ENCODE measurements around the gene S1PR2. TPM values are rescaled to one million over a fixed set of nuclear protein-coding genes. Genes with fewer than 3 reads are reported as not detected.
A peak's percentile ranks its signal among the peaks of the same experiment; 100 is the strongest.

The S1PR2 gene, protein sequence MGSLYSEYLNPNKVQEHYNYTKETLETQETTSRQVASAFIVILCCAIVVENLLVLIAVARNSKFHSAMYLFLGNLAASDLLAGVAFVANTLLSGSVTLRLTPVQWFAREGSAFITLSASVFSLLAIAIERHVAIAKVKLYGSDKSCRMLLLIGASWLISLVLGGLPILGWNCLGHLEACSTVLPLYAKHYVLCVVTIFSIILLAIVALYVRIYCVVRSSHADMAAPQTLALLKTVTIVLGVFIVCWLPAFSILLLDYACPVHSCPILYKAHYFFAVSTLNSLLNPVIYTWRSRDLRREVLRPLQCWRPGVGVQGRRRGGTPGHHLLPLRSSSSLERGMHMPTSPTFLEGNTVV
- 1 to 10 TPM; 2.6 to 4.8 TPM for total RNA-seq
- polyA plus RNA-seq: 1 to 10 TPM; 1.2 to 4.0 TPM

DNA sequence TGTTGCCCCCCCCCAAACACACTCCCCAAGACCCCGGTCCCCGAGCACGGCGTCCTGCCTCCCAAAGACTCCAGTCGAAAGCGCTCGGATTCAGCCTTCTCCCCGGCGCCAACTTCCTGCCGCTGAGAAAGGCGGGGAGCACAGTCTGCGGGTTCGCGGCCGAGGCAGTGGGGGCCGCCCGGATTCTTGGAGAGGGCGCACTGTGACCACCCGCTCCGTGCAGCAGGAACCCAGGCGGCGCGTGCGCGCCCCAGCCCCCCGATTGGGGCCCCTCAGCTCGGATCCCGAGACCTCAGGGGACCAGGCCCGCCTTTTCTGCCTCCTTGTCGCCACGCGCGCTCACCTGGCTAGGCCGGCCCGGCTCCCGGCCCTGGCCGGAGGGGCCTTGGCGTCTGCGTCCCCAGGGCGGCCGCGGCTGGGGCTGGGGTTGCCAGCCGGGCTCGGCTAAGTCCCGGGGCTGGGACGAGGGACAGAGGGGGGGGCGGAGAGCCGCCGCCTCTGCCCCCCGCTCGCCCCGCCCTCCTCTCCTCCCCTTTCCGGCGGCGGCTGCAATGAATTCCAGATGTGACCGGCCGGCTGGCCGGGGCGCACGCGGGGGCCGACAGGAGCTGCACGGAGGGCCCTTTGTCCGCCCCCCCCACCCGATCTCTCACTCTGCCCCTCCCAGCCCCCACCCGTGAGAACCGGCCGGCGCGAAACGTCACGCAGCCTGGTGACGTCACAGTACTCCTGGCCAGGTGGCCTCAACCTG lies at the start of gene S1PR2:
Gene S1PR2, minus strand, starts transcription at position 471 of the 751 bp plus-strand sequence. CDS start 6,426 bp downstream, outside the sequence.
- Histone ChIP-seq H3K9me3 (ENCODE audit: control insufficient read depth in 4 of 4, low read length in 3 of 4) (no peaks in the 10 kb centered on the region), H3K4me3 (ENCODE audit: low read depth in 1 of 3, low read length in 3 of 3) (peak within 1 kb of the TSS; percentile 44 to 95 (median 83)), H3K36me3 (ENCODE audit: control insufficient read depth in 4 of 4, insufficient read depth in 3 of 4, low read depth in 1 of 4, low read length in 3 of 4) (no peaks in the 10 kb centered on the region), H3K4me1 (ENCODE audit: control insufficient read depth in 4 of 4, insufficient read depth in 4 of 4, low read length in 3 of 4) (peaks cover 0 to 22% (median 9%) of the 10 kb centered on the region in 4 donors), H3K27me3 (ENCODE audit: control insufficient read depth in 4 of 4, insufficient read depth in 4 of 4, low read length in 3 of 4) (no peaks in the 10 kb centered on the region), H3K9ac (ENCODE audit: low read depth in 1 of 2, low read length in 2 of 2) (peak within 1 kb of the TSS; percentile 60 to 67), H3K27ac (ENCODE audit: low read depth in 1 of 2, low read length in 2 of 2) (peak within 1 kb of the TSS; percentile 76 to 86)
- WGBS: under 1% methylated on average over 73 of the region's 73 CpGs
- peak; percentile 66 for DNase-seq (ENCODE audit: low spot score)
- TF ChIP-seq GABPA (IDR thresholded peaks at IDR 0.05 in 1 of 2, conservative IDR thresholded peaks at IDR 0.05 in 1 of 2) (no peak), SP1 (IDR thresholded peaks at IDR 0.05) (peak; percentile 19), FOXA1 (IDR thresholded peaks at IDR 0.05) (no peak)
- TF ChIP-seq, protein P1, sequence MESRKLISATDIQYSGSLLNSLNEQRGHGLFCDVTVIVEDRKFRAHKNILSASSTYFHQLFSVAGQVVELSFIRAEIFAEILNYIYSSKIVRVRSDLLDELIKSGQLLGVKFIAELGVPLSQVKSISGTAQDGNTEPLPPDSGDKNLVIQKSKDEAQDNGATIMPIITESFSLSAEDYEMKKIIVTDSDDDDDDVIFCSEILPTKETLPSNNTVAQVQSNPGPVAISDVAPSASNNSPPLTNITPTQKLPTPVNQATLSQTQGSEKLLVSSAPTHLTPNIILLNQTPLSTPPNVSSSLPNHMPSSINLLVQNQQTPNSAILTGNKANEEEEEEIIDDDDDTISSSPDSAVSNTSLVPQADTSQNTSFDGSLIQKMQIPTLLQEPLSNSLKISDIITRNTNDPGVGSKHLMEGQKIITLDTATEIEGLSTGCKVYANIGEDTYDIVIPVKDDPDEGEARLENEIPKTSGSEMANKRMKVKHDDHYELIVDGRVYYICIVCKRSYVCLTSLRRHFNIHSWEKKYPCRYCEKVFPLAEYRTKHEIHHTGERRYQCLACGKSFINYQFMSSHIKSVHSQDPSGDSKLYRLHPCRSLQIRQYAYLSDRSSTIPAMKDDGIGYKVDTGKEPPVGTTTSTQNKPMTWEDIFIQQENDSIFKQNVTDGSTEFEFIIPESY (IDR thresholded peaks at IDR 0.05): no peak

DNA sequence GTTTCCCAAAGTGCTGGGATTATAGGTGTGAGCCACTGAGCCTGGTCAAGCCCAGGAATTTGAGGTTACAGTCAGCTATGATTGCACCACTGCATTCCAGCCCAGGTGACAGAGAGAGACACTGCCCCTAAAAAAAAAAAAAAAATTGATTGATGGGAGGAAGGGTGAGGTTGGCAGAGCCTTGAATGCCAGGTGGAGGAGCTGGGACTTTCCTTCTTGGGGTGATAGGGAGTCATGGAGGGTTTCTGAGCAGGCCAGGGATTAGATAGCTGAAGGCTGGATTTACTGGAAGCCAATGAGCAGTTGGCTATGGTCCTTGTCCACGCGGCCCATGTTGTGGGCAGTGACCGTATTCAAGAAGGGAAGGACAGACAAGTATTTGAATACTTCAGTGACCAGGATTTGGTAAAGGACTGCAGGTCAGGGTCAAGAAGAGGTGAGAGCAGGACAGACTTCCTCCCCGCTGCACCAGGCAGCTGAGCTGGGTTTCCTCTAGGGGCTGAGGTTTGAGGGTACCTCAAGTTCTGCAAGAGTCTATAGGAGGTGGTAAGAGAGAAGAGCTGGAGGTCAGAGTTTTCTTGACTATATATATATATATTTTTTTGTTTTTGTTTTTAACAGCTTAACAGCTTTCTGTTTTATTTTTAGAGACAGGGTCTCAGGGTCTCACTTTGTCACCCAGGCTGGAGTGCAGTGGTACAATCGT lies 48.8 kb upstream of the S1PR2 start:
- Histone ChIP-seq H3K9ac (ENCODE audit: low read depth in 1 of 2, low read length in 2 of 2) (no peak overlapping the region), H3K27me3 (ENCODE audit: control insufficient read depth in 4 of 4, insufficient read depth in 4 of 4, low read length in 3 of 4) (no peaks in the 10 kb centered on the region), H3K36me3 (ENCODE audit: control insufficient read depth in 4 of 4, insufficient read depth in 3 of 4, low read depth in 1 of 4, low read length in 3 of 4) (peaks cover 14 to 64% (median 36%) of the 10 kb centered on the region in 4 donors), H3K27ac (ENCODE audit: low read depth in 1 of 2, low read length in 2 of 2) (no peak overlapping the region), H3K4me3 (ENCODE audit: low read depth in 1 of 3, low read length in 3 of 3) (no peak overlapping the region), H3K4me1 (ENCODE audit: control insufficient read depth in 4 of 4, insufficient read depth in 4 of 4, low read length in 3 of 4) (no peaks in the 10 kb centered on the region), H3K9me3 (ENCODE audit: control insufficient read depth in 4 of 4, low read length in 3 of 4) (no peaks in the 10 kb centered on the region)
- TF ChIP-seq HNF4G (IDR thresholded peaks at IDR 0.05): no peak
- TF ChIP-seq, protein P2, sequence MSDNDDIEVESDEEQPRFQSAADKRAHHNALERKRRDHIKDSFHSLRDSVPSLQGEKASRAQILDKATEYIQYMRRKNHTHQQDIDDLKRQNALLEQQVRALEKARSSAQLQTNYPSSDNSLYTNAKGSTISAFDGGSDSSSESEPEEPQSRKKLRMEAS (IDR thresholded peaks at IDR 0.05): no peak
- no peak for TF ChIP-seq FOXA1 (IDR thresholded peaks at IDR 0.05)
- DNase-seq (ENCODE audit: low spot score): no peak
- 76% methylated on average over 5 of the region's 5 CpGs for WGBS

DNA sequence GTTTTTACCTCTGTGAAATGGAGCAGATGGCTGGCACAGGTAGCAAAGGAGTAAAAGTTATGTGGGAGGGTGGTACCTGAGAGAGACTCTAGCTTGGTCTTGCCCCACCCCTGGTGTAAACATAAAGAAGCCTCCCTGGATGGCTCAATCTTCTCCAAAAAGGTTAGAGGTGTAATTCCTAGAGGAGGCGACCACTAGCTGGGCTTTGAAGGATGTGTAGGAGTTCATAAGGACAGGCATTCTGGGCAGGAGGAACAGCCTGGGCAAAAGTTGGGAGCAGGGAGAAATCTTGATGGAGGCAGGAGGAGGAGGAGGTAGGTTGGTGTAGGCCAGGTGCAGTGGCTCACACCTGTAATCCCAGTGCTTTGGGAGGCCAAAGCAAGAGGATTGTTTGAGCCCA lies 47.8 kb upstream of the S1PR2 start:
- Histone ChIP-seq H3K36me3 (ENCODE audit: control insufficient read depth in 4 of 4, insufficient read depth in 3 of 4, low read depth in 1 of 4, low read length in 3 of 4) (peaks cover 9 to 61% (median 33%) of the 10 kb centered on the region in 4 donors), H3K27ac (ENCODE audit: low read depth in 1 of 2, low read length in 2 of 2) (no peak overlapping the region), H3K27me3 (ENCODE audit: control insufficient read depth in 4 of 4, insufficient read depth in 4 of 4, low read length in 3 of 4) (no peaks in the 10 kb centered on the region), H3K4me3 (ENCODE audit: low read depth in 1 of 3, low read length in 3 of 3) (no peak overlapping the region), H3K9me3 (ENCODE audit: control insufficient read depth in 4 of 4, low read length in 3 of 4) (no peaks in the 10 kb centered on the region), H3K9ac (ENCODE audit: low read depth in 1 of 2, low read length in 2 of 2) (no peak overlapping the region), H3K4me1 (ENCODE audit: control insufficient read depth in 4 of 4, insufficient read depth in 4 of 4, low read length in 3 of 4) (no peaks in the 10 kb centered on the region)
- DNase-seq (ENCODE audit: low spot score): no peak
- TF ChIP-seq, protein P1 (IDR thresholded peaks at IDR 0.05): no peak
- TF ChIP-seq NR2F2 (IDR thresholded peaks at IDR 0.05) (no peak), TAF1 (conservative IDR thresholded peaks at IDR 0.05) (no peak), GABPA (IDR thresholded peaks at IDR 0.05 in 1 of 2, conservative IDR thresholded peaks at IDR 0.05 in 1 of 2) (no peak)
- 98% methylated on average over 1 of the region's 1 CpG for WGBS
